GM21381 (cell line): ENCODE results near the gene ULK1.

Source experiments
- ATAC-seq: cut with Tn5 transposase; IDR thresholded peaks from one replicate; pipeline ENCODE4 v1.9.1; 2021; ENCODE audit warnings: mild to moderate bottlenecking, moderate library complexity; ENCODE audit not compliant: unreplicated experiment

ULK1 gene

GRCh38 chr12:131894313-131894860 is at the start of gene ULK1:
TSS of gene ULK1 (plus strand) at chr12:131894622. CDS start at chr12:131895002, 380 bp downstream.
- ATAC-seq, result peak; percentile 64

- ATAC-seq, result no peak
Measured at GRCh38 chr12:131844656-131845055, 49.8 kb upstream of the ULK1 start.

GRCh38 chr12:131845121-131845520 is 49.3 kb upstream of the ULK1 start:
- ATAC-seq, result no peak

GRCh38 chr12:131847456-131847855 is 47.0 kb upstream of the ULK1 start:
- no peak for ATAC-seq

DNA sequence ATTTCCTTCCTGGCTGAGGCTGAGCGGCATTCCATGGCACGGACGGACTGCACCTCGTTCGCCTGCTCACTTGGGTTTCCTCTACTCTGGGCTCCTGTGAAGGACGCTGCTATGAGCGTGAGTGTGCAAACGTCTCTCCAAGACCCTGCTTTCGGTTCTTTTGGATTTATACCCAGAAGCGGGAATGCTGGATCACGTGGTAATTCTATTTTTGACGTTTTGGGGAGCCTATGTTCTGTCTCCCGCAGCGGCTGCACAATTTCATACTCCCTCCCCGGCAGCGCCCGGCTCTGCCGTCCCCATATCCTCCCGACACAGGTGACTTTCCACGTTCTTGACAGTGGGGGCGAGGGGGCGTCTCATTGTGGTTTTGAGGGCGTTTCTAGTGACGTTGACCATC is 45.7 kb upstream of the ULK1 start:
- ATAC-seq, result no peak

DNA sequence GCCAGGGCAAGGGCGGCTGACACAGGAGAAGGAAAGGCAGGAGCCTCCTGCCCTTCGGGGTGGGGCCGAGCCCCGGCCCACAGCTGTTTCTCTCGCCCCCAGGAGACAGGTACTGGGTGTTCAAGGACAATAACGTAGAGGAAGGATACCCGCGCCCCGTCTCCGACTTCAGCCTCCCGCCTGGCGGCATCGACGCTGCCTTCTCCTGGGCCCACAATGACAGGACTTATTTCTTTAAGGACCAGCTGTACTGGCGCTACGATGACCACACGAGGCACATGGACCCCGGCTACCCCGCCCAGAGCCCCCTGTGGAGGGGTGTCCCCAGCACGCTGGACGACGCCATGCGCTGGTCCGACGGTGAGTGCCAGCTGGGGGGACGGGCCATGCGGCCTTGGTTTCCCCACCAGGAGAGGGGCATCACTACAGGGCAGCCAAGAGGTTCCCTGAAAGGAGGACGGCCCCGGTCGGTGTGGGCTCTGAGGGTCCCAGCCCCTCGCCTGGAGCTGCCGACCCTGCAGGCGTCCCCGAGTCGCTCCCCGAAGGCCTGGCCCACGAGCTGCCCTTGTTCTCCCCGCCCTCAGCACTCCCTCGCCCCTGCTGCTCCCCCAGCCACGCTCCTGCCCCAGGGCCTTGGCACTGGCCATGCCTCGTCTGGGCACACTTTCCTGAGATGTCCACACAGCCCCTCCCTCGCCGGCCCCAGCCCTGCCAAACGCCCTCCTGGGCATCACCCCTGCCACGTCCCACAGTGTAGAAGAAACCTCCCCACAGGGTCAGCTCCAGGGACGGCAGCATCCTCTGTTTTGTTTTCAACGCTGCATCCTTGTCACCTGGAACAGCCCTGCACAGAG is 44.5 kb upstream of the ULK1 start:
- no peak for ATAC-seq

DNA sequence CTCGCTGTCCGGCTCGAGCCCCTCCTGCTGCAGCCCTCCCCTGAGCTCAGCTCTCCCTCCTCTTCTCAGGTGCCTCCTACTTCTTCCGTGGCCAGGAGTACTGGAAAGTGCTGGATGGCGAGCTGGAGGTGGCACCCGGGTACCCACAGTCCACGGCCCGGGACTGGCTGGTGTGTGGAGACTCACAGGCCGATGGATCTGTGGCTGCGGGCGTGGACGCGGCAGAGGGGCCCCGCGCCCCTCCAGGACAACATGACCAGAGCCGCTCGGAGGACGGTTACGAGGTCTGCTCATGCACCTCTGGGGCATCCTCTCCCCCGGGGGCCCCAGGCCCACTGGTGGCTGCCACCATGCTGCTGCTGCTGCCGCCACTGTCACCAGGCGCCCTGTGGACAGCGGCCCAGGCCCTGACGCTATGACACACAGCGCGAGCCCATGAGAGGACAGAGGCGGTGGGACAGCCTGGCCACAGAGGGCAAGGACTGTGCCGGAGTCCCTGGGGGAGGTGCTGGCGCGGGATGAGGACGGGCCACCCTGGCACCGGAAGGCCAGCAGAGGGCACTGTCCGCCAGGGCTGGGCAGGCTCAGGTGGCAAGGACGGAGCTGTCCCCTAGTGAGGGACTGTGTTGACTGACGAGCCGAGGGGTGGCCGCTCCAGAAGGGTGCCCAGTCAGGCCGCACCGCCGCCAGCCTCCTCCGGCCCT is 43.4 kb upstream of the ULK1 start:
- ATAC-seq, result no peak

GRCh38 chr12:131851741-131852550 is 42.5 kb upstream of the ULK1 start:
- ATAC-seq, result no peak

DNA sequence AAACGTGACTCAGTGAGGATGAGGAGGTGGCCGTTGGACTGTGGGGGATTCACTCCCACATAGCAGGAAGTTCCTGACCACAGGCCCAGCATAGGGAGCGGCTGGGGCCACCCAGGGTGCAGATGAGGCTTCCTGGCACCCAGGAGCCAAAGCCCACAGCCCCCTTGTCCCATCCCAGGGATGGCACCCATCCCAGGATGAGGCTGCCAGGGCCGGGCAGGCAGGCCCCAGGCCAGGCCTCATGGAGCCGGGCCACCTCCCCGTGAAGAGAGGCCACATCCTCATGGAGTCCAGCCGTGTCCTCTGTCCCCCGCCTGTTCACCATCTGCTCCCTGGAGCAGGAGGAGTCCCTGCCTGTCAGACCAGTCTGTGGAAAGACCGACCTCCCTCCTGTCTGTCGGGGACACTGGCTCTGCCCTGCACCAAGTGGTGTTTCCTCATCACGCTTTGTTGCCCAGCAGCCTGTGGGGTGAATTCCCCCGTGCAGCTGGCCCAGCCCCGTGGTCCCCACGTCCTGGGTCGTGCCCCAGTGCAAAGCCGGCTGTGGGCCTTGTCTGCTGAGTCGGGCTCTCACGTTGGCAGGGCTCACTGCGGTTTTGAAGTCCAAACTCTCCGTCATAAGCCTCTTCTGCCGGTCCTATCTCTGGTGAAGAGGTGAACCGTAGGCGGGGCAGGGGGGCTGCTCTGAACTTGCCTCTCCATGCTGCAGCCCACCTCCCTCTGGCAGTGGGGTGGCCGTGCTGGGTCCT is 41.7 kb upstream of the ULK1 start:
- no peak for ATAC-seq

GRCh38 chr12:131853832-131854797 is 40.3 kb upstream of the ULK1 start:
- no peak for ATAC-seq

- ATAC-seq, result no peak
Measured at GRCh38 chr12:131854861-131855476, 39.5 kb upstream of the ULK1 start.

DNA sequence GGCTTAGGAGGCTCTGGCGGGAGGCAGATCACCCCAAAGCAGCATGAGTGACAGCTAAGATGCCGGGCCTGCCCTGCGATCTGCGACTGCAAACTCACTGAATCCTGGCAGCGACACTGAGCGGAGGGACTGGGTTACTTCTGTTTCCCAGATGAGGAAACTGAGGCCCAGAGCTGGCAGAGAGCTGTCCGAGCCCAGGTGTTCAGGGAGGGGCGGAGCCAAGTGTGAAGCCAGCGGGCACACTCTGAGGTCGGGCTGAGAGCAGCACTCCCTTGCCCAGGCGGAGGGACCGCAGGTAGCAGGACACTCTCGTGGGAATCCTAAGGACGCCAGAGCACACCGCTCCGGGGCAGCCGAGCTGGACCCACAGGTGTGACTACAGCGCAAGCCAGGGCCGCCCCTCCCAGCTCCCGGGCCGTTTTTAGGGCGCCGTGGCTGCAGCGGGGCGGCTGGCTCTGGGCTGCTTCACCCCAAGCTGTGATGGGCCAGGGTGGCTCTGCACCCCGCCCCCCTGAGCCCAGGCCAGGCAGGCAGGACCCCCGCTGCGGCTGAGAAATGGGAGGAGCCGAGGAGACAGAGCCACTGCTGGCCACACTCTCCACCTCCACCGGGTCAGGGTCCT is 38.8 kb upstream of the ULK1 start:
- no peak for ATAC-seq

GRCh38 chr12:131856366-131857097 is 37.9 kb upstream of the ULK1 start:
- no peak for ATAC-seq

GRCh38 chr12:131857908-131858850 is 36.2 kb upstream of the ULK1 start:
- ATAC-seq, result no peak

GRCh38 chr12:131860472-131861260 is 33.8 kb upstream of the ULK1 start:
- ATAC-seq, result no peak
